GM21576 (cell line): ENCODE results near the gene NADSYN1.

Source experiments
- ATAC-seq: cut with Tn5 transposase; IDR thresholded peaks from one replicate; pipeline ENCODE4 v1.9.1; 2021; ENCODE audit warnings: mild to moderate bottlenecking, moderate library complexity; ENCODE audit not compliant: unreplicated experiment

NADSYN1 gene

DNA sequence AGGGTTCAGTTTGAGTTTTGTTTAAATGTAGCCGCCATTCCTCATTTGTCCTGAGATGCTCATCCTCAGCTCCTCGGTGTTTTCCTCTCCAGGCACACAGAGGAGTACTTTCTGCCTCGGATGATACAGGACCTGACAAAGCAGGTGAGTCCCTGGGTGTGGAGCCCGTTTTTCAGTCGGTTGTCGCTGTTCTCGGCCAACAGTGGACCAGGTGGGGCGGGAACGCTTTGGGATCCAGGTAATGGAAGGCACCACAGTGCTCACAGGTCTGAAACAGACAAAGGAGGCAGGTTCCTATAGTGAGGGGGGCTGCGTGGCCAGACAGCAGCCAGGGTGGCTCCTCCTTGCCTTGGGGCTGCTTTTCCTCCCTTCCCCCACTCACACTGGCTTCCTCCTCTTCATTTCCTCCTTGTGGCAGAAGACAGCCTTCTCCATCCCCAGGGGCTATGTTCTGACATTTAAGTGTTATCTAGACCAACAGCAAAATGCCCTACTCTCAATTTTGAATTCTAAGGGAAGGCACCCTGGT lies 19.4 kb downstream of the NADSYN1 start:
- no peak for ATAC-seq

DNA sequence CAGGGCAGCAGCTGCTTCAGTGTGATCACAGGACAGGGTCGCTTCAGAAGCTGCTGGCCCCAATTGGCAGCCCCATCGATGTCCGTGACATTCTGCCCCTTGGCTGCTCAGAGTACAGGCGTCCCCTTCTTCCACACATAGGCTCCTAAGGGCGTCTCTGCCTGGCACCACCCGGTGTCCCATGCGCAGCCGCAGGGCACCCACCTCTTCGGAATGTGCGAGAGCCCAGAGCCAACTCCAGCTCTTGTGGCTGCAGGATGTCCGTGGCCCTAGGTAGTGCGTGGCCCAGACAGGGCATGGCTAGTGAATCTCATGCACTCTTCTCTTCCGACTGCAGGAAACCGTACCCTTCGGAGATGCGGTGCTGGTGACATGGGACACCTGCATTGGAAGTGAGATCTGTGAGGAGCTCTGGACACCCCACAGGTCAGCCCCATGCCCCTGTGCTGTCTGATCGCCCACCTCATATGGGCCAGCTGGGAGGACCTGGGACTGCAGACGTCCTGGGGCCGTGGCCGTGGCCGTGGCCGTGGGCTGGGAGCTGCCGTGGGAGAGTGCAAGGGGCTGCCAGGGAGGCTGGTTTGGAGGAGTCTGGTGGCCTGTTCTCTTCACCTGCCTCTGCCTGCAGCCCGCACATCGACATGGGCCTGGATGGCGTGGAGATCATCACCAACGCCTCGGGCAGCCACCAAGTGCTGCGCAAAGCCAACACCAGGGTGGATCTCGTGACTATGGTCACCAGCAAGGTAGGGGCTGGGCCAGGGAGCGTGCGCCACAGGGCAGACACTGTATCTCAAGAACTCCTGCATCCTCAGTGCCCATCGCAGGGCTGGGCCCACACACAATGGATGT lies 20.2 kb downstream of the NADSYN1 start:
- ATAC-seq = no peak

DNA sequence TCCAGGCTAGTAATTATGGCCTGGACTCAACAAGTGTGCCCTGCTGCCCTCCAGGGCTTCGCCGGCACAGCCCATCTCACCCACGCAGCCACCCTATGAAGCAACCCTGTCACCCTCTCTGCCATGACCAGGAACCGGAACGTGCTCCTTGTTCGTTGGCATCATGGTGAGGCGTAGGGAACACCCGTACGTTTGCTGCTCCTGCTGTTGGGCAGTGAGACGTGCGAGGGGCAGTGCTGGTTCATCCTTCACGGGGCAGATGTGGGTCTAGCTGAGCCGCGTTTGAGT lies 20.7 kb downstream of the NADSYN1 start:
- no peak for ATAC-seq

DNA sequence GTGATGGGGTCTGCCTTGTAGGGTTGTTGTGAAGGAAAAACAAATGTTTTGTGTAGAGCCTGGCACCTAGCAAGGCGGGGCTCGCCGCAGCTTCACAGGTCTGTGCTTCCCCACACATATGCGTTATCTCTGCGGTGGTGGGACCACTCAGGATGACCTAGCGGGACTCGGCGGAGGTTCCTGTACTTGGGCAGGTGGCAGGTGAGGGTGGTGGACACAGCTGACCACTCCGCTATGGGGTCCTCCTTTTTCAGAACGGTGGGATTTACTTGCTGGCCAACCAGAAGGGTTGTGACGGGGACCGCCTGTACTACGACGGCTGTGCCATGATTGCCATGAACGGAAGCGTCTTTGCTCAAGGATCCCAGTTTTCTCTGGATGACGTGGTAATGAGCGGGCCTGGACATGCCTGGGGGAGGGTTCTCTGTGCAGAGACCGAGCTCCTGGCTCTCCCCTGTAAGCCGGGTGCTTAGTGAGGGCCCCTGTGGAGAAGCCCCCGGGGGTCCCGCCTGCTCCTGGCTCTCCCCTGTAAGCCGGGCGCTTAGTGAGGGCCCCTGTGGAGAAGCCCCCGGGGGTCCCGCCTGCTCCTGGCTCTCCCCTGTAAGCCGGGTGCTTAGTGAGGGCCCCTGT lies 21.3 kb downstream of the NADSYN1 start:
- no peak for ATAC-seq

GRCh38 chr11:71474771-71475483 lies 21.9 kb downstream of the NADSYN1 start:
- no peak for ATAC-seq

DNA sequence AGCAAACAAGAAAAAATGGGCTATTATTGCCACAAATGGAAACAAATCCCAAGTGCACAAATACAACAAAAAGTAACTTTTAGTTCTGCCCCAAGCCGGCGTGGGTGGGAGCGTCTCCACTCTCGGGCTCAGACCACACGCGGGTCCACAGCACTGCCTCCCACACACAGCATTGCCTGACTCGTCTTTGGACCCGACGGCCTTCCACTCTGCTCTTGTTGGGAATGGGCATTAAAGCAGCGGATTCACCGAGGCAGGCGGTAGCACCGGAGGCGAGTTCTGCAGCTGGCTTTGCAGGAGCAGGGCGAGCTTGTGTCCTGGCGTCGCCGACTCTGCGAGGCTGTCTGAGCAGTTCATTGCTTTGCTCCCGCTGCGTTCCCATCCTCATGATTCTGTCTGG lies 23.0 kb downstream of the NADSYN1 start:
- ATAC-seq = no peak

DNA sequence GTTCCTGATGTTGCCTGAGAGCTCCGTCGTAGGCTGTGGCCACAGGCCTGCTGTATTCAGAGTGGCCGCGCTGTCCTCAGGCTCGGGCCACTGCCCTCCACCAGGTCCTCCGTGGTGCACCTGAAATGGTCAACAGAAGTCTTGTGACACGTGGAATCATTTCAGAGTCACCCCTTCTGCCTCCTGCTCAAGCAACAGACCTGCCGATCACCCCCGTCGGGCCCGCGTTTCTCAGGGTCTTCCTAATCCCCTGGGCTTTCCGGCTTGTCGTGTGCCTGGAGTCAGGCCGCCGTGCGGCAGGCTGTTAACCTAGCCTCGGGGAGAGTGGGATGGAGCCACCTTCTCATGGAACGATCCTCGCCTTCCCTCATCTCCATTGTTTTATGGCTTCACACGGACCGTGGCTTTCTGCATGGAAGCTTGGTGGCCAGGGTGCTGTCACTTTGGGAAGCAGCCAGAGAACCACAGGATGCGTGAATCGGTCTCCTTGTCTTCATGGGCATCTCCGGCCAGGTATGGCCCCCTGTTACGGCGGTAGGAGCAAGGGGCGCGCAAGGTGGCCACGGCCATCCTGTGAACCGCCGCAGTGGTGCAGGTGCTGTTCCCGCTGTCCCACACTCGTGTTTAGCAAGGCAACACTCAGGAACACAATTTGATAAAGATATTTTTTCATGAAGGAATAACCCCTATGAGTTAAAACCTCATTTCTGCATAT lies 24.1 kb downstream of the NADSYN1 start:
- no peak for ATAC-seq

- no peak for ATAC-seq
These were observed 24.9 kb downstream of the NADSYN1 start for GRCh38 chr11:71477641-71478527.

DNA sequence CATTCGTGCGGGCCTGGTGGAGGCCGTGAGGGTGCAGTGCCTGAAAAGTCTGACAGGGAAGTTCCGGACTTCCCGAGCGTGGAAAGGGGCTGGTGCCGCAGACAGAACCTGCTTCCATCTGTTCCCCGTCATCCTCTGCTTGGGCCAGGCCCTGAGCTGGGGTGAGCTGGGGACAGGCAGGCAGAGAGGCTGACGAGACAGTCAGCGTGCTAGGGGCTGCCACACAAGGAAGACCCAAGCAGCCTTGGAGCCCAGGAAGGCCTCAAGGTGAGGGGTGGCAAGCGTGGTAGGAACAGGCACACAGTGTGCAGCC lies 25.5 kb downstream of the NADSYN1 start:
- ATAC-seq = no peak

DNA sequence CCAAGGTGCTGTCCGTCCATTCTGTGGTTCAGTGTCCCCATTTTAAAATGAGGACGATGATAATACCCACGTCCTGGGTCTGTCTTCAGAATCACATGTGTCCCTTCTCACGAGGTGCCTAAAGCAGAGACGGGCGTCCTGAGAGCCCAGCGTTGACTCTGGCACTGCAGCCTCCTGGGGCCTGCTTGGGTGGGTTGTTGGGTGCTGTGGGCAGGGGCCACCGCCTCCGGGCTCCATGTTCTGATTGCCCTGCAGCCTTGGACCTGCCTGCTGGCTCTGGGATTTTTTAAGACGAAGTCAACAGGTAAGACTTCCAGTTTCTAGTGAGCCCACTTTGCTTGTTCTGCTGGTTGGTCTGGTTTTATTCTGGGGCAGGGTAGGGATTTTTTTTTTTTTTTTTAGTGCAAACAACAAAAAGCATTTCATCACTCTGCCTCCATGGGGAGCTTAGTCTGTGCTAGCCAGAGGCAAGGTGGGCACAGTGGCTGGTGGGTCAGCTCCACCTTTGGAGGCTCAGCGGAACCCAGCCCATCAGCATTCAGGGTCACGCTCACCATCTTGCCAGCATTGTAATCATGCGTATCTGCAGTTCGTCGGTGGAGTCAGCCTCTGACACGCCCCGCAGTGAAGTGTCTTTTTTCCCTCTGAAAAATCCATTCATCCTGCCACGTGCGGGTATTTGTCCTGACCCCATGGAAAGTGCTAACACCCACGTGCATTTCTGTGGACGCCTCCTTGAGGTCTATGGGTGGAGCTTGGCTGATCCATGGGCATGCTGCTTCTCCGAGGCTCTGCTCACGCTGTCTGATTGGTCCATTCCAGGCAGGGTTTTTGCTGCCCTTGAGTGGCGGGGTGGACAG lies 28.3 kb downstream of the NADSYN1 start:
- no peak for ATAC-seq

DNA sequence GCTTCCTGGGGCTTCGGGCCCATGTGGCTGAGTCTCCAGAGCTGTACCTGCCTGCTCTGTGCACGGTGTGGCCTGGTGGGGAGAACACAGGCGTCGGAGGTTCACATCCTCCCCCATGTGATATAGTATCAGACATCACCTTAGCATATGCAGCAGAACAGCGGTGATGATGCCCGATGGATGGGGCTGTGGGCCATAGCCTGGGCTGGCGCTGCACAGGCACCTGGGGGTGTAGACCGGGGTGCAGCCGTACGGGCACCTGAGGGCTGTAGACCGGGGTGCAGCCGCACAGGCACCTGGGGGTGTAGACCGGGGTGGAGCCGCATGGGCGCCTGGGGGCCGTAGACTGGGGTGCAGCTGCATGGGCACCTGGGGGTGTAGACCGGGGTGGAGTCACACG lies 29.2 kb downstream of the NADSYN1 start:
- no peak for ATAC-seq

GRCh38 chr11:71482746-71483364 lies 29.9 kb downstream of the NADSYN1 start:
- no peak for ATAC-seq

DNA sequence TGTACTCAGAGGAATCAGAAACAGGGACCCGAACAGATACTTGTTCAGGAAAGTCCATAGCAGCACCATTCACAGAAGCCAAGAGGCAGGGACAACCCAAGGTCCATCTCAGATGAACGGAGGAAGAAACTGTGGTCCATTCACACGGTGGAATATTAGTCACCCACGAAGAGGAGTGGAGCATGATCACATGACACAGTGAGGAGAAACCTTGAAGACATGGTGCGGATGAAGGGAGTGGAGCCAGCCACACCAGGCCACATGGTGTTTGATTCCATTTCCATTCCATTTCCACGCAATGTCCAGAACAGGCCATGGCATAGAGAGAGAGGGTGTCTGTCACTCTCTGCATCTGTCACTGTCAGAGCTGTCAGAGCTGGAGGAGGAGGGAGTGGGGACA lies 30.7 kb downstream of the NADSYN1 start:
- no peak for ATAC-seq

DNA sequence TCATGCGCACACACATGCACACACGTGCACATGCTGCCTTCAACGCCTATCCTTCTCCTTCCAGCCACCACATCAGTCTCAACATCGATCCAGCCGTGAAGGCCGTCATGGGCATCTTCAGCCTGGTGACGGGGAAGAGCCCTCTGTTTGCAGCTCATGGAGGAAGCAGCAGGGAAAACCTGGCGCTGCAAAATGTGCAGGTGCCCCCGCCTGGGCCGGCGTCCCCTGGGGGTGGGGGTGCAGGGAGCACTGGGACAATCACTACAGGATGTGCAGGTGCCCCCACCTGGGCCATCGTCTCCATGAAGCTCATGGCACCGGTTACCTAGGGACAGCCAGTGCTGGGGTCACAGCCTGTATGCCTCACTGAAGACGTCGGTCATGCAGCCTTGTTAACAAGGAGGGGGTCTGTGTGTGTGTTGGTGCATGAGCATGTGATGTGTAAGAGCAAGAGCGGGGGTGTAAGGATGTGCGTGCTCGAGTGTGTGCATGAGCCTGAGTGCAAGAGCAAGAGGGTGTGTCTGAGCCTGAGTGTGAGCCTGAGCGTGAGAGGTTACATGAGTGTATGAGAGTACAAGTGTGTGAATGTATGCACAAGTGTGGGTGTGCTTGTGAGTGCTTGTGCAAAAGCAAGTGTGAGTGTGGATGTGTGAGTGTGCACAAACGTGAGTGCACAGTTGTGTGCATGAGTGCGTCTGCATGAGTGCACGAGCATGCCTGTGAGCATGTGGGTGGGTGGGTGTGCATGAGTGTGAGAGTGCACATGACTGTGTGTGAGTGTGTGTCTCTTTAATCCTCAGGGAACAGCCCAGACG lies 31.5 kb downstream of the NADSYN1 start:
- no peak for ATAC-seq

DNA sequence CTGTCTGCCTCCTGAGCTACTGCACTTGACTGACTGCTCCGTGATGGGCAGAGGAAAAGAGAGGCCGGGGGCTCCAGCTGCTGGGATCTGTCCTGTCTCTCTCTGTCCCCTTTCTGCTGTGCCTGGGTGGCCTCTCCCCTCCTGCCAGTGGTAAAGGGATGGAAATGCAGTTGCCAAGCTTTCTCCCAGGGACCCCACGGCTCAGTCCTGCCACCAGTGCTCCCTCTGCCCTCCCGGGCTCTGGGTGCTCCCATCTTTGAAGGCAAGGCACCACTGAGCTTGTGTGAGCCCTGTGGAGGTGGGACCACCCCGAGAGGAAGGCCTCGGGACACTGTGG lies 32.0 kb downstream of the NADSYN1 start:
- ATAC-seq = no peak

DNA sequence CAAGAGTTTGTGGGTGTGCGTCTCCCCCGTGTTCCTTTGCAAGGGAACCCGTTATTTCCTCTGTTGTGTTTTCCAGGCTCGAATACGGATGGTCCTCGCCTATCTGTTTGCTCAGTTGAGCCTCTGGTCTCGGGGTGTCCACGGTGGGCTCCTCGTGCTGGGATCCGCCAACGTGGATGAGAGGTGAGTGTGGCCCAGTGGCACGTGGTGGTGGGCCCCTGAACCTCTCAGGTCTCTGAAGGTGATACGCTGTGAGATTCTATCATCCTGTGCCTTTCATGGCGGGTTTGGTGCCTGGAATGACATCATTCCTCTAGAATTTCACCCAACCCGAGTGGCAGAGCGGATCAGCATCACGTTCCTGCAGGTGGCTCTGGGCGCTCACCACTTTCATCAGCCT lies 32.5 kb downstream of the NADSYN1 start:
- ATAC-seq = no peak

DNA sequence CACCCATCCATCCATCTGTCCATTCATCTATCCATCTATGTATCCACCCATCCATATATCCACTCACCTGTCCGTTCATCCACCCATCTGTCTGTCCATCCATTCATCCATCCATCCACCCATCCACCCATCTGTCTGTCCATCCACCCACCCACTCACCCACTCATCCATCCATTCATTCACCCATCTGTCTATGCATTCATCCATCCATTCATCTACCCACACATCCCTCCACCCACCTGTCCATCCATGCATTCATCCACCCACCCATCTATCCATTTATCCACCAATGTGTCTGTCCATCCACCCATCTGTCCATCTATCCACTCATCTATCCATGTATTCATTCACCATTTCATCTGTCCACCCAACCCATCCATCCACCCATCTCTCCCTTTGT lies 33.3 kb downstream of the NADSYN1 start:
- ATAC-seq = no peak

DNA sequence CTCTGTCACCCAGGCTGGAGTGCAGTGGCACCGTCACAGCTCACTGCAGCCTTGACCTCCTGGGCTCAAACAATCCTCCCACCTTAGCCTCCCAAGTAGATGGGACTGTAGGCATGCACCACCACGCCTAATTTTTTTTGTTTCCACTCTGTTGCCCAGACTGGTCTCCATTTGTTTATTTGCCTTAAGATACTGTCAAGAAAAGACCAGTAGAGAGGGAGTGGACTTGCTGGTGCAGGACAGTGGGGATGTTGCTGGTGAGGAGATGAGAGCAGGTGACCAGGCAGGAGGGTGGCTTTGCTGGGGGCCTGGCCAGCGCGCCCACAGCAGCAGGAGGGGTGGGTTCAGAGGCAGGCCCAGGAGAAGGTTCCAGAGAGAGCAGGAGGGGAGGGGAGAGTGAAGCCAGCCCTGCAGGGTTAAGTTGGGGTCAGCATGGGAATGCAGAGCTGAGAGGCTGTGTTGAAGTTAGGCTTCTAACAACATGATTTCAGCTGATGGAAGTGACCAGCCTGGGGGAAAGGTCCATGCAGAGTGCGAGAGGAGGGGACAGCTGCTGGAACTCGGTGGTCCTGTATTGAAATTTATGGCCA lies 35.8 kb downstream of the NADSYN1 start:
- ATAC-seq = no peak
